ENCODE measurements around the gene GRK3. TPM values are rescaled to one million over a fixed set of nuclear protein-coding genes. Genes with fewer than 3 reads are reported as not detected.
"Not testable (repeated sequence)": the region's sequence is repeated elsewhere in the genome, so short reads cannot be mapped to it uniquely, and the experiment has no call there.

GRK3 gene
- total RNA-seq, 2 donors from 2014 or later: 6.2 to 9.1 TPM

DNA sequence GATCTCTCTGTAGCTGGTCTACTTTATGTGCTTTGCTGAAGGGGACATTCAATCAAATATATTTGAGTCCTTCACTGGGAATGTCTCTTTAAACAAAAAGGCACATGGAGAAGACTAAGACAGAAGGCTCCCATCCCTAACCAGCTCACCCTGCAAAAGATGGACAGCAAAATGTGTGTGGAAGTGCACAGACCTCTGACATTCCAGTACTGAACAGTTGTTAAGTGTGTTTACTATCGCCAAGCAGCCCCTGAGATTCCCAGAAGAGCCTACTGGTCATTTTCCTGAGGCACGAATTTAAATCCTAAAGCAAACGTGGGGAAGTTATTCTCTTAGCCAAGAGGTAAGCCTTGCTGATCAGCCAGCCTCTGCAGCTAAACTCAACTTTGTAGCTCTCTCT lies 50.3 kb downstream of the GRK3 start:
- not testable (repeated sequence) for H3K36me3 ChIP-seq; H3K4me3 ChIP-seq; H3K27ac ChIP-seq; H3K27me3 ChIP-seq; DNase-seq (ENCODE audit: low spot score); H3K9me3 ChIP-seq; H3K4me1 ChIP-seq

DNA sequence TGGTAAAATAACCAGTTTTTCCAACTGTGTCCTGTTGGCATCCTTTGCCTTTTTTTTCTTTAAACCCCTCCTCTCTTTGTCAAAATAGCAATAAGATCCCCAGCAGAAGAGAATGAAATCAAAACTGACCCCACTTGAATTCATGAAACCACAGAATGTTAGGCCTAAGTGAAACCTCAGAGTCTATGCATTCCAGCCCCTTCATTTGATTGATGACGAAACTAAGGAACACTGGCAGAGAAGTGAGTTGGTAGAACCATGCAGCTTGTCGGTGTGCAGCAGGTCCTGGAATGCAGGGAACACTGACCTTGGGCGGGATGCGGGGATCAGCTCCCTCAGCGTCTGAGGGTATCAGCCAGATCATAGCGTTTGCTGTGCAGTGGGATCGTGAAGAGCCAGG lies 57.5 kb downstream of the GRK3 start:
- no peak for DNase-seq (ENCODE audit: low spot score)
- Histone ChIP-seq H3K4me1 (no peaks in the 10 kb centered on the region), H3K9me3 (no peaks in the 10 kb centered on the region), H3K4me3 (no peak overlapping the region), H3K27me3 (no peaks in the 10 kb centered on the region), H3K27ac (no peak overlapping the region), H3K36me3 (no peaks in the 10 kb centered on the region)
- TF ChIP-seq, protein P1, sequence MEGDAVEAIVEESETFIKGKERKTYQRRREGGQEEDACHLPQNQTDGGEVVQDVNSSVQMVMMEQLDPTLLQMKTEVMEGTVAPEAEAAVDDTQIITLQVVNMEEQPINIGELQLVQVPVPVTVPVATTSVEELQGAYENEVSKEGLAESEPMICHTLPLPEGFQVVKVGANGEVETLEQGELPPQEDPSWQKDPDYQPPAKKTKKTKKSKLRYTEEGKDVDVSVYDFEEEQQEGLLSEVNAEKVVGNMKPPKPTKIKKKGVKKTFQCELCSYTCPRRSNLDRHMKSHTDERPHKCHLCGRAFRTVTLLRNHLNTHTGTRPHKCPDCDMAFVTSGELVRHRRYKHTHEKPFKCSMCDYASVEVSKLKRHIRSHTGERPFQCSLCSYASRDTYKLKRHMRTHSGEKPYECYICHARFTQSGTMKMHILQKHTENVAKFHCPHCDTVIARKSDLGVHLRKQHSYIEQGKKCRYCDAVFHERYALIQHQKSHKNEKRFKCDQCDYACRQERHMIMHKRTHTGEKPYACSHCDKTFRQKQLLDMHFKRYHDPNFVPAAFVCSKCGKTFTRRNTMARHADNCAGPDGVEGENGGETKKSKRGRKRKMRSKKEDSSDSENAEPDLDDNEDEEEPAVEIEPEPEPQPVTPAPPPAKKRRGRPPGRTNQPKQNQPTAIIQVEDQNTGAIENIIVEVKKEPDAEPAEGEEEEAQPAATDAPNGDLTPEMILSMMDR (IDR thresholded peaks at IDR 0.05): no peak

DNA sequence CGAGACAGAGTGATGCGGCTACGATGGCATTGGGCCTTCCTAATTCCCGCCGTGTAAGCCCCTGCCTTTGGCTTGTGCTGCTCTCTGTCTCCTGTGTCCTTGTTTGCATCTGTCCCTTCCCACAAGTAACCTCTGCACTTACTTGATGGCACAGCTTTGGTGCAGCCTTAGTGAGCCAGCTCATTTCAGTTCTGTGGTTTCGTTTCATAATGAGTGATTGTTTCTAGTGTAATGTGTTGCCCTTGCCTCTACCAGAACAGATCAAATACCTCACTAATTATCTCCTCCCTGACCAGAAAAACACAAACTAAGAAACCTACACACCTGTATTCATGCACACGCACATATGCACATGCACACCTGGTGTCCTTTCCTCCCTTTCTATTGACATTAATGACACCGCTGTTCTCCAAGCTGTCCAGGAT lies 58.8 kb downstream of the GRK3 start:
- H3K36me3 ChIP-seq: no peaks in the 10 kb centered on the region
- no peaks in the 10 kb centered on the region for H3K27me3 ChIP-seq
- no peak overlapping the region for H3K27ac ChIP-seq
- TF ChIP-seq, protein P1 (IDR thresholded peaks at IDR 0.05): no peak
- H3K4me1 ChIP-seq: peaks cover 0 to 5% of the 10 kb centered on the region in 2 donors
- no peak for DNase-seq (ENCODE audit: low spot score)
- no peaks in the 10 kb centered on the region for H3K9me3 ChIP-seq
- no peak overlapping the region for H3K4me3 ChIP-seq

DNA sequence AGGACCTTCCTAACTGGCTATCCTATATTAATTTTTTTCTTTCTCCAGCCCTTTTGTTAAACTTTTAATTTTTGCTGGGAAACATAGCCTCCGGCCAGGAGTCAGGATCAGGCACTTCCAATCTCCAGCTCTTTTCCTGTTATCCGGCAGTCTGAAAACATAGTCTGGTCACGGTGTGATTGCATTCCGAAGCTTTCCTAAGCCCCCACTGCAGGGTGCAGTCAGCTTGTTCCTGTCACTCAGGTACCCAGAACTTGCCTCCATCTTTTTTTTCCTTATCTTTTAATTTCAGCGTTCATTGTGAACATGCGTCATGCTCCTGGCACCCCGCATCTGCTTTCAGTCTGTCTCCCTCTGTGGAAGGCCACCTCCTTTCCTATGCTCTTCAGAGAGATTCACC lies 59.4 kb downstream of the GRK3 start:
- no peak for DNase-seq (ENCODE audit: low spot score)
- Histone ChIP-seq H3K36me3 (no peaks in the 10 kb centered on the region), H3K27me3 (no peaks in the 10 kb centered on the region), H3K9me3 (no peaks in the 10 kb centered on the region), H3K4me1 (peaks cover 0 to 5% of the 10 kb centered on the region in 2 donors), H3K4me3 (no peak overlapping the region), H3K27ac (no peak overlapping the region)
- TF ChIP-seq, protein P1 (IDR thresholded peaks at IDR 0.05): no peak

DNA sequence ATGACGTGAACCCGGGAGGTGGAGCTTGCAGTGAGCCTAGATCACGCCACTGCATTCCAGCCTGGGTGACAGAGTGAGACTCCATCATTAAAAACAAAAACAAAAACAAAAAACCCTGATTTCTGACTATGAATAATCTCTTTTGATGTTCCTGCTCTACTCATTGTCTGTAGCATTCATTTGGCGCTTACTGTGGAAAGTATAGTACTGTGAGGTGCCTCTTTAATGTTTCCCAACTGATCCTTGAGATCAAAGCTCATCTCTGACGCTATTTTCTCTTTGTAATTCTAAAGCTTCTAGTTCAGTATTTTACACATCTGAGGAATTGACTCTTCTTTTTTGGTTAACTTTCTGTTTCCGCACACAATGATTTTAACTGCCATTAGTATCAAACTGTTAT lies 60.0 kb downstream of the GRK3 start:
- H3K27ac ChIP-seq: no peak overlapping the region
- DNase-seq (ENCODE audit: low spot score): no peak

DNA sequence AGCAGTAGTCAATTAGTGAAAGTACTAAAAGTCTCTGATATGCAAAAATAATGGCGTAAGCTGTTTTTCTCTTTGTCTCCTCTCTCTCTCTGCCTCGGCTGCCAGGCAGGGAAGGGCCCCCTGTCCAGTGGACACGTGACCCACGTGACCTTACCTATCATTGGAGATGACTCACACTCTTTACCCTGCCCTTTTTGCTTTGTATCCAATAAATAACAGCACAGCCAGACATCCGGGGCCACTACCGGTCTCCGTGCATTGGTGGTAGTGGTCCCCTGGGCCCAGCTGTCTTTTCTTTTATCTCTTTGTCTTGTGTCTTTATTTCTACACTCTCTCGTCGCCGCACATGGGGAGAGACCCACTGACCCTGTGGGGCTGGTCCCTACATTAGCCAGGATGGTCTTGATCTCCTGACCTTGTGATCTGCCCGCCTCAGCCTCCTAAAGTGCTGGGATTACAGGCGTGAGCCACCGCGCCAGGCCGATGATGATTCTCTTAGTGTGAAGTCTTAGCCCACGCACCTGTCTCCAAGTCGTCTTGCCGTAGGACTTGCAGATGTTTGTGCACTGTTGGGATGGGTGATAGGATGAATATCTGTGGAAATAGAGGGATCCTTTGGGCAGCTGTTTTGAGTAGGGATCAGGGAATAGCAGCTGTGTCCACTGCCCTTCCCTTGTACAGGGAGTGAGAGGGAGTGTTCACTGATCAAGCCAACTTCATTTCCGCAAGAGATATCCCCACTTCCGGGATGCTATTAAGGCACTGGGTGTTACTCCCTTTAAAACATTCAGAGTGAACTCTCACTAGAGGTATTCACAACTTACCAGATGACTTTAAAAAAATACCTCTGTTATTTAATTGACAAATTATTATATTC lies 61.5 kb downstream of the GRK3 start:
- not testable (repeated sequence) for H3K4me1 ChIP-seq; H3K27ac ChIP-seq; DNase-seq (ENCODE audit: low spot score); H3K27me3 ChIP-seq; H3K4me3 ChIP-seq; H3K9me3 ChIP-seq; H3K36me3 ChIP-seq

More for the DNA sequence above, 60.0 kb downstream of the GRK3 start:
- Histone ChIP-seq H3K36me3 (no peaks in the 10 kb centered on the region), H3K4me3 (no peak overlapping the region), H3K4me1 (peaks cover 0 to 5% of the 10 kb centered on the region in 2 donors), H3K27me3 (no peaks in the 10 kb centered on the region), H3K9me3 (no peaks in the 10 kb centered on the region)
- TF ChIP-seq, protein P1 (IDR thresholded peaks at IDR 0.05): no peak

DNA sequence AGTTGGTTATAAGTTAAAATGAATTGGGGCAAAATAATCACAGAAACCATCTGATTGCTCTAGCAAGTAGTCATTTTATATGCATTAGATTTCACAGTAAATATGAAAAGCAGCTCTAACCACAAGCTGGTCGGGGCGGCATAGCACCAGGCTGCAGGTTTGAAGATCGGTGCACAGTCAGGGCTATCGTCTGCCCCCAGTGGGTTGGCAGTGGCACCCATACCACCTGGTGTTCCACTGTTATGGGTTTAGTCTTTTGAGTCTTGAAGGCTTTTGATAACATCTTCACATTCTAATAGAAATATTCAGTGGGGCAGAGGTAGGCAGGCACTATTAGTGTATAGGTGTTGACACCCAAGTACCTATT lies 62.1 kb downstream of the GRK3 start:
- no peak overlapping the region for H3K27ac ChIP-seq
- DNase-seq (ENCODE audit: low spot score): no peak
- TF ChIP-seq, protein P1 (IDR thresholded peaks at IDR 0.05): no peak
- peaks cover 0 to 5% of the 10 kb centered on the region in 2 donors for H3K4me1 ChIP-seq
- no peaks in the 10 kb centered on the region for H3K36me3 ChIP-seq
- H3K27me3 ChIP-seq: no peaks in the 10 kb centered on the region
- no peak overlapping the region for H3K4me3 ChIP-seq
- no peaks in the 10 kb centered on the region for H3K9me3 ChIP-seq

Data from right atrium auricular region (tissue), 2 donors.